Cardiac muscle cell (in vitro differentiated cells and primary cell): Measurements from ENCODE around the gene UMAD1. TPM values are rescaled to one million over a fixed set of nuclear protein-coding genes. Genes with fewer than 3 reads are reported as not detected.

Experiments
- DNase-seq, 2 donors: peaks; one replicate each; pipeline versions ENCODE4 v3.0.0 to v3.0.0-alpha.2; 2010 to 2017; ENCODE audit warnings: low read depth in 1 of 2, low spot score in 1 of 2
- H3K27ac ChIP-seq: fragments of 200-600 bp; sonication (generic); 2 replicates; pipeline ENCODE4 v1.5.1; 2016
- H3K27me3 ChIP-seq: fragments of 200-600 bp; sonication (generic); 2 replicates; pipeline ENCODE4 v1.6.0; 2016; ENCODE audit warnings: control low read depth
- H3K36me3 ChIP-seq: fragments of 200-600 bp; sonication (generic); 2 replicates; pipeline ENCODE4 v1.5.1; 2016; ENCODE audit warnings: control low read depth
- H3K4me1 ChIP-seq: fragments of 200-600 bp; sonication (generic); 2 replicates; pipeline ENCODE4 v1.8.1; 2017; ENCODE audit warnings: low read depth, mild to moderate bottlenecking, mixed run types
- H3K4me3 ChIP-seq: fragments of 200-600 bp; sonication (generic); 2 replicates; pipeline ENCODE4 v1.5.1; 2016; ENCODE audit warnings: mild to moderate bottlenecking
- H3K9me3 ChIP-seq: fragments of 200-600 bp; sonication (generic); 2 replicates; pipeline ENCODE4 v1.5.1; 2017; ENCODE audit warnings: low read depth, mild to moderate bottlenecking, control low read depth
- polyA plus RNA-seq: library from polyadenylated mRNA; unstranded; fragments of >200 nt; fragmentation: Nextera tagmentation; extraction: Ambion mirVana; gene quantifications from 2 replicates; pipeline ENCODE4 v1.2.1, GENCODE V29; 2016
- total RNA-seq: library from RNA; depleted of rRNA; stranded (reverse); fragments of >200 nt; gene quantifications from 2 replicates; pipeline ENCODE4 v1.2.3, GENCODE V29; 2016
- TF ChIP-seq, protein P1 (sequence below): IDR thresholded peaks from 2 replicates; pipeline ENCODE4 v1.5.1; 2012; ENCODE audit warnings: low read depth, mild to moderate bottlenecking, low read length

Gene UMAD1
- total and polyA plus RNA-seq, 2 experiments from 2014 or later, result 8.2 to 12.9 TPM

DNA sequence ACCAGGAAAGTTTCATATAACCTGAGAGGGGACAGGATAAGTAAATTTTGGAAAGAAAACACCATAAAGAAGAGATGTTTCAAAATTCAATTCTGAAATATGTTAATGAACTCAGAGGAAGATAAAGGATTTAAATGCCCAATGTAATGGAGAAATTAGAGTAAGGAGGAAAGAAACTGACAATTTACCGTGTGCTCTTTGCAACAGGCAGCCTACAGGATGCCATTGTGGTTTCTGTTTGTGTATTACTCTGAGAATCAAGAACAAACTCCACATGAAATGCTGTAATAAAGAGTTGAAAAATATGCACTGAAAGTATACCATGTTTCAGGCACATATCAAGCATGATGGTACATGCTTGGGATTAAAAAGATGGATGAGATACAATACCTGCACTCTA, 283.3 kb downstream of the UMAD1 start:
- Histone ChIP-seq H3K4me1 (no peaks in the 10 kb centered on the region), H3K9me3 (no peaks in the 10 kb centered on the region), H3K27me3 (no peaks in the 10 kb centered on the region), H3K36me3 (no peaks in the 10 kb centered on the region), H3K4me3 (no peak overlapping the region), H3K27ac (no peak overlapping the region)
- TF ChIP-seq, protein P1, sequence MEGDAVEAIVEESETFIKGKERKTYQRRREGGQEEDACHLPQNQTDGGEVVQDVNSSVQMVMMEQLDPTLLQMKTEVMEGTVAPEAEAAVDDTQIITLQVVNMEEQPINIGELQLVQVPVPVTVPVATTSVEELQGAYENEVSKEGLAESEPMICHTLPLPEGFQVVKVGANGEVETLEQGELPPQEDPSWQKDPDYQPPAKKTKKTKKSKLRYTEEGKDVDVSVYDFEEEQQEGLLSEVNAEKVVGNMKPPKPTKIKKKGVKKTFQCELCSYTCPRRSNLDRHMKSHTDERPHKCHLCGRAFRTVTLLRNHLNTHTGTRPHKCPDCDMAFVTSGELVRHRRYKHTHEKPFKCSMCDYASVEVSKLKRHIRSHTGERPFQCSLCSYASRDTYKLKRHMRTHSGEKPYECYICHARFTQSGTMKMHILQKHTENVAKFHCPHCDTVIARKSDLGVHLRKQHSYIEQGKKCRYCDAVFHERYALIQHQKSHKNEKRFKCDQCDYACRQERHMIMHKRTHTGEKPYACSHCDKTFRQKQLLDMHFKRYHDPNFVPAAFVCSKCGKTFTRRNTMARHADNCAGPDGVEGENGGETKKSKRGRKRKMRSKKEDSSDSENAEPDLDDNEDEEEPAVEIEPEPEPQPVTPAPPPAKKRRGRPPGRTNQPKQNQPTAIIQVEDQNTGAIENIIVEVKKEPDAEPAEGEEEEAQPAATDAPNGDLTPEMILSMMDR, result no peak
- no peak for DNase-seq

DNA sequence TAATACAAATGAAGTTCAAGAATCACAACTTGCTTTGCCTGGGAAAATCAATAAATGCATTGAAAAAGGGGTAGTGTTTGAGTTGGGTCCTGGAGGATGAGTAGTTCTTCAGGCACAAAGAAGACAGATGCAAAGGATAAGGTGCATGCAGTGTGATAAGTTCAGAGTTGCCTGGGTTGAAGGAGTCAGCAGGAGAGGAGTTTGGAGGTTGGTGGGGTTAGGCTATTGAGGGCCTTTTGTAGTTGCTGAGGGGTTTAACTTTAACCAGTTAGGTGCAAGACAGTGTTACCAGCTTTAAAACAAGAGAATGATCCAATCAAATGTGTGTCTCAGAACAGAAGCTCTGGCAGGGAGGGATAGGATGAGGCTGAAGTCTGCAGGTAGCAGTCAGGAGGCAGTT, 283.8 kb downstream of the UMAD1 start:
- Histone ChIP-seq H3K9me3 (no peaks in the 10 kb centered on the region), H3K36me3 (no peaks in the 10 kb centered on the region), H3K27me3 (no peaks in the 10 kb centered on the region), H3K4me3 (no peak overlapping the region), H3K4me1 (no peaks in the 10 kb centered on the region), H3K27ac (no peak overlapping the region)
- TF ChIP-seq, protein P1, result no peak
- DNase-seq, result no peak

Other genes starting within 250 kb of the UMAD1 start
- gene COL28A1, start 104.9 kb upstream of the UMAD1 start, total RNA-seq, result 0.21 and 0.83 TPM in 2 replicates
- 0.65 and 0.70 TPM in 2 replicates for gene COL28A1, start 104.9 kb upstream of the UMAD1 start, polyA plus RNA-seq
- 32.6 and 32.7 TPM in 2 replicates for gene MIOS, start 73.9 kb upstream of the UMAD1 start, total RNA-seq
- gene MIOS, start 73.9 kb upstream of the UMAD1 start, polyA plus RNA-seq, result 18.1 and 27.1 TPM in 2 replicates
- 16.6 and 25.9 TPM in 2 replicates for gene RPA3, start 77.9 kb downstream of the UMAD1 start, total RNA-seq
- gene RPA3, start 77.9 kb downstream of the UMAD1 start, polyA plus RNA-seq, result 75.8 and 87.3 TPM in 2 replicates